ENCODE measurements around the gene MNT.

DNA sequence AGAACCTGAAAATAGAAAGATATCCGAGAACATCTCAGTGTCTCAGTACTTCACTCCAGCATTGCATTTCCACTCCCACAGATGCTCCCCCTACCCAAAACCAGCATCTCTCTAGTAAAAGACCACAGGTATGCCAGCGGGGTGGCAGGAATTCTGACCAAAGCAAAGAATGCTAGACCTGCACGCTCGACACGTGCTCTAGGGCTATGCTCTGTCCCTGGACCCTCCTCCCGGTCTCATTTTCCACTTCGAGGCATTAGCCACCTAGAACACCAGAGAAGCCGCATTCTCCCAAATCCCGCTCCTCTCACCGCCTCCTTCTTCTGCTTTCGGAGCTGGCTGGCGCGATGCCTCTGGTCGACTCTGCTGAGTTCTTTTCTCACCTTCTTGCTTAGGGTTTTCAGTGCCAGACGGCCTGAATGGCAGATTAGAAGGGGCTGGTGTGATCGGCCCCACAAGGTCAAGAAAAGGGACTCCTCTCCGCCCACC, 65.1 kb downstream of the MNT start:
- TF ChIP-seq, protein P1, sequence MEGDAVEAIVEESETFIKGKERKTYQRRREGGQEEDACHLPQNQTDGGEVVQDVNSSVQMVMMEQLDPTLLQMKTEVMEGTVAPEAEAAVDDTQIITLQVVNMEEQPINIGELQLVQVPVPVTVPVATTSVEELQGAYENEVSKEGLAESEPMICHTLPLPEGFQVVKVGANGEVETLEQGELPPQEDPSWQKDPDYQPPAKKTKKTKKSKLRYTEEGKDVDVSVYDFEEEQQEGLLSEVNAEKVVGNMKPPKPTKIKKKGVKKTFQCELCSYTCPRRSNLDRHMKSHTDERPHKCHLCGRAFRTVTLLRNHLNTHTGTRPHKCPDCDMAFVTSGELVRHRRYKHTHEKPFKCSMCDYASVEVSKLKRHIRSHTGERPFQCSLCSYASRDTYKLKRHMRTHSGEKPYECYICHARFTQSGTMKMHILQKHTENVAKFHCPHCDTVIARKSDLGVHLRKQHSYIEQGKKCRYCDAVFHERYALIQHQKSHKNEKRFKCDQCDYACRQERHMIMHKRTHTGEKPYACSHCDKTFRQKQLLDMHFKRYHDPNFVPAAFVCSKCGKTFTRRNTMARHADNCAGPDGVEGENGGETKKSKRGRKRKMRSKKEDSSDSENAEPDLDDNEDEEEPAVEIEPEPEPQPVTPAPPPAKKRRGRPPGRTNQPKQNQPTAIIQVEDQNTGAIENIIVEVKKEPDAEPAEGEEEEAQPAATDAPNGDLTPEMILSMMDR (conservative IDR thresholded peaks at IDR 0.05; ENCODE audit: low read depth in 2 of 2): no peak
- no peak for TF ChIP-seq EZH2 (IDR thresholded peaks at IDR 0.05; ENCODE audit: low read depth, unreplicated experiment)
